Fibroblast of lung (primary cell): ENCODE data around the gene DRC3. TPM values are rescaled to one million over a fixed set of nuclear protein-coding genes. Genes with fewer than 3 reads are reported as not detected.

Experiments used
- DNase-seq, 2 donors: peaks; one replicate each; pipeline versions ENCODE4 v3.0.0 to v3.0.0-alpha.2; 2010; ENCODE audit warnings: low read depth in 2 of 2
- H2AFZ ChIP-seq: 2 replicates; pipeline ENCODE4 v1.5.1; 2012; ENCODE audit warnings: low read length, control low read depth, inconsistent platforms
- H3K27ac ChIP-seq: 2 replicates; pipeline ENCODE4 v1.5.1; 2011; ENCODE audit warnings: low read length, control low read depth; ENCODE audit not compliant: insufficient read depth
- H3K27me3 ChIP-seq: 2 replicates; pipeline ENCODE4 v1.5.1; 2011; ENCODE audit warnings: mild to moderate bottlenecking, low read length; ENCODE audit not compliant: control insufficient read depth, insufficient read depth
- H3K36me3 ChIP-seq: 2 replicates; pipeline ENCODE4 v1.5.1; 2011; ENCODE audit warnings: low read length; ENCODE audit not compliant: control insufficient read depth, insufficient read depth
- H3K4me1 ChIP-seq: 2 replicates; pipeline ENCODE4 v1.5.1; 2011; ENCODE audit warnings: low read length; ENCODE audit not compliant: control insufficient read depth, insufficient read depth; ENCODE audit errors: extremely low read depth
- H3K4me2 ChIP-seq: 2 replicates; pipeline ENCODE4 v1.5.1; 2011; ENCODE audit warnings: low read length, control low read depth; ENCODE audit not compliant: insufficient read depth; ENCODE audit errors: extremely low read depth
- H3K4me3 ChIP-seq, 4 experiments: fragments of 200-600 bp in 1 of 4; sonication (generic) in 1 of 4; replicated peaks in 1 of 4; 2 replicates each; pipeline ENCODE4 v1.5.1; 2011 to 2016; ENCODE audit warnings: low read length in 4 of 4, low read depth in 3 of 4, mild to moderate bottlenecking in 3 of 4, control low read depth in 2 of 4, inconsistent platforms in 1 of 4, mixed read lengths in 1 of 4; ENCODE audit not compliant: insufficient read depth in 1 of 4; ENCODE audit errors: control extremely low read depth in 1 of 4
- H3K79me2 ChIP-seq: 2 replicates; pipeline ENCODE4 v1.5.1; 2012; ENCODE audit warnings: mild to moderate bottlenecking, low read length, inconsistent platforms; ENCODE audit not compliant: control insufficient read depth, insufficient read depth
- H3K9ac ChIP-seq: 2 replicates; pipeline ENCODE4 v1.5.1; 2011; ENCODE audit warnings: mild to moderate bottlenecking, low read length, control low read depth; ENCODE audit not compliant: insufficient read depth
- H3K9me3 ChIP-seq: 2 replicates; pipeline ENCODE4 v1.5.1; 2012; ENCODE audit warnings: low read depth, low read length; ENCODE audit not compliant: control insufficient read depth, insufficient read depth
- H4K20me1 ChIP-seq: 2 replicates; pipeline ENCODE4 v1.5.1; 2011; ENCODE audit warnings: low read length; ENCODE audit not compliant: control insufficient read depth, insufficient read depth; ENCODE audit errors: extremely low read depth
- EZH2 ChIP-seq: IDR thresholded peaks from 2 replicates; pipeline ENCODE4 v1.5.1; 2012; ENCODE audit warnings: low read length, control low read depth, mild to moderate bottlenecking; ENCODE audit errors: missing control alignments
- polyA plus RNA-seq, 2 donors: library from polyadenylated mRNA; depleted of rRNA in 1 of 2; stranded (reverse) in 1 of 2; unstranded in 1 of 2; fragments of >200 nt; gene quantifications; 2 replicates each; pipeline ENCODE4 v1.2.1, GENCODE V29; 2011 to 2012; ENCODE audit warnings: missing spikeins in 1 of 2
- total RNA-seq: library from RNA; depleted of rRNA; stranded (reverse); fragments of >200 nt; gene quantifications from 2 replicates; pipeline ENCODE4 v1.2.1, GENCODE V29; 2014
- TF ChIP-seq, protein P1 (sequence below), 2 donors: IDR thresholded peaks in 1 of 2; conservative IDR thresholded peaks in 1 of 2; 1 replicate in 1 of 2; 2 replicates in 1 of 2; pipeline ENCODE4 v1.5.1; 2011 to 2012; ENCODE audit warnings: low read length in 2 of 2, control low read depth in 1 of 2, inconsistent platforms in 1 of 2, low read depth in 1 of 2, mild to moderate bottlenecking in 1 of 2

DRC3 gene
- total and polyA plus RNA-seq, 2 donors (not counting 1 experiment from before 2014, with no cell fraction given), result 0.33 to 0.37 TPM

DNA sequence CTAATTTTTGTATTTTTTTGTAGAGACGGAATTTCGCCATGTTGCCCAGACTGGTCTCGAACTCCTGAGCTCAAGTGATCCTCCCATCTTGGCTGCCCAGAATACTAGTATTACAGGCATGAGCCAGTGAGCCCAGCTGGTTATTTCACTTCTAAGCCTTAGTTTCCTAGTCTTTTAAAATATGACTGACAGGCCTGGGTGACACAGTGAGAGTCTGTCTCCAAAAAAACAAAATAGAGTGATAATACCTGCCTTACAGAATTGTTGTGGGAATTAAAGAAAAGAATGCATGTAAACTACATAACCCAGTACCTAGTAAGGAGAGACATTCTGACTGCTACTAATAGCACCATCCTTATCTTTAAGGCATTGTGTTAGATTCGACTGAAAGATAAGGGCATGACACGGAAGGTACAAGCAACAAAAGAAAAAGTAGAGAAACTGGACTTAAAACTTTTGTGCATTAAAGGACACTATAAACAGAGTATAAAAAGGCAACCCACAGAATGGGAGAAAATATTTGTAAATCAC, 12.1 kb upstream of the DRC3 start:
- Histone ChIP-seq H4K20me1 (no peaks in the 10 kb centered on the region), H3K4me1 (peaks cover 18% of the 10 kb centered on the region), H3K4me2 (peak overlapping the region; percentile 87), H3K36me3 (no peaks in the 10 kb centered on the region), H2AFZ (no peak overlapping the region), H3K9ac (no peak overlapping the region), H3K27ac (peak overlapping the region; percentile 69), H3K79me2 (peaks cover 71% of the 10 kb centered on the region), H3K4me3 (no peak overlapping the region), H3K27me3 (no peaks in the 10 kb centered on the region), H3K9me3 (no peaks in the 10 kb centered on the region)
- DNase-seq, result no peak
- TF ChIP-seq EZH2, result no peak
- TF ChIP-seq, protein P1, sequence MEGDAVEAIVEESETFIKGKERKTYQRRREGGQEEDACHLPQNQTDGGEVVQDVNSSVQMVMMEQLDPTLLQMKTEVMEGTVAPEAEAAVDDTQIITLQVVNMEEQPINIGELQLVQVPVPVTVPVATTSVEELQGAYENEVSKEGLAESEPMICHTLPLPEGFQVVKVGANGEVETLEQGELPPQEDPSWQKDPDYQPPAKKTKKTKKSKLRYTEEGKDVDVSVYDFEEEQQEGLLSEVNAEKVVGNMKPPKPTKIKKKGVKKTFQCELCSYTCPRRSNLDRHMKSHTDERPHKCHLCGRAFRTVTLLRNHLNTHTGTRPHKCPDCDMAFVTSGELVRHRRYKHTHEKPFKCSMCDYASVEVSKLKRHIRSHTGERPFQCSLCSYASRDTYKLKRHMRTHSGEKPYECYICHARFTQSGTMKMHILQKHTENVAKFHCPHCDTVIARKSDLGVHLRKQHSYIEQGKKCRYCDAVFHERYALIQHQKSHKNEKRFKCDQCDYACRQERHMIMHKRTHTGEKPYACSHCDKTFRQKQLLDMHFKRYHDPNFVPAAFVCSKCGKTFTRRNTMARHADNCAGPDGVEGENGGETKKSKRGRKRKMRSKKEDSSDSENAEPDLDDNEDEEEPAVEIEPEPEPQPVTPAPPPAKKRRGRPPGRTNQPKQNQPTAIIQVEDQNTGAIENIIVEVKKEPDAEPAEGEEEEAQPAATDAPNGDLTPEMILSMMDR (conservative IDR thresholded peaks at IDR 0.05 in 1 of 2, IDR thresholded peaks at IDR 0.05 in 1 of 2; ENCODE audit: low read depth in 1 of 2, low read length in 2 of 2), result no peak

DNA sequence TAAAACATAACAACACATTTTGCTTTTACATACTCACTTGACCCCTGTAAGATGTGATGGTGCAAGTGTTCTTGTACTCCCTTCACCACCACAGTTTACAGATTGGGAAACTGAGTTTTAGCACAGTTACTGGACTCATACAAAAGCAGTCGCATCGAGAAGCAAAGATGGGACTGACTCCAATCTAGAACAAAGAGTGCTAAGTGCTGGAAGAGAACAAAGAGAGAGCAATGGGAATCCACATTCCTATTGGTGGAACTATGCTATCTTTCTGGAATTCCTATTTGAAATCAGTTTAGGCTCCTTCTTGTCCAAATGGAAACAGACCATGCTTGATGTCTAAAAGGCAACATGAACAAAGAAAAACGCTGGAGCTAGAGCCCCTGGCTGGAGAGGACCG, 9.6 kb upstream of the DRC3 start:
- Histone ChIP-seq H3K9ac (no peak overlapping the region), H3K36me3 (no peaks in the 10 kb centered on the region), H2AFZ (no peak overlapping the region), H3K4me2 (no peak overlapping the region), H3K27me3 (no peaks in the 10 kb centered on the region), H3K9me3 (no peaks in the 10 kb centered on the region), H4K20me1 (no peaks in the 10 kb centered on the region), H3K27ac (no peak overlapping the region), H3K4me3 (no peak overlapping the region), H3K4me1 (peaks cover 13% of the 10 kb centered on the region), H3K79me2 (peaks cover 66% of the 10 kb centered on the region)
- DNase-seq, result no peak
- TF ChIP-seq, protein P1 (conservative IDR thresholded peaks at IDR 0.05 in 1 of 2, IDR thresholded peaks at IDR 0.05 in 1 of 2; ENCODE audit: low read depth in 1 of 2, low read length in 2 of 2), result no peak
- no peak for TF ChIP-seq EZH2

DNA sequence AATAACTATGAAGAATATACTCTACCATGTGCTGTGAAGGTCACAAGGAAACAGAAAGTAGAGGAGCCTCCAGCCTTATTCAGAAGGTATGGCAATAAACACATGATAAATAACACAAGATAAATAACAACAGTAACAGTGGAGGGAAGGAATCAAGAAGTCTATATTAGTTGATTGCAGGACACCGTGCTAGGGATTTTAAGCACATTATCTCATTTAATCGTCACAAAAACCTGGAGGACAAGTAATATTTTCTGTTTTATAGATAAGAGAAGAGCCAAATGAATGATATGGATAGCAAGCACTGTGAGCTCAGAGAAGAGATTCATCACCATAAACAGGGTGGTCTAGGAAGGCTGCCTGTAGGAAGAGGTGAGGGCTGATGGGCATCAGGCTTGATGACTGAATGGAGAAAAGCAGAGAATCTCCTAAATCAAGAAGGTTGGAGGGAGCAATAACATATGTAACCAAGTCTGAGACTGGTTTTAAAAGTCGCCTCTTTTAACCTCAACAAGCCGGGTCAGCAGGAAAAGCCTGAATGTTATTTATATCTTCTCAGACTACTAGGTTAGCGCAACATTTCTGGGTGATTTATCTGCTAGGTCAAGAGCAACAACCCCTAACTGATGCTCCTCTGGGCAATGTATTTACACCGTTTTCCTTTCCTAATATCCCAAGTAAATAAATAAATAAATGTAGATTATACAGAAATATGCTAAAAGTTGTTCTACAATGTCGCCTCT, 8.8 kb upstream of the DRC3 start:
- H3K4me3 ChIP-seq, result no peak overlapping the region
- H3K9ac ChIP-seq, result no peak overlapping the region
- H3K79me2 ChIP-seq, result peaks cover 67% of the 10 kb centered on the region
- no peak overlapping the region for H3K4me2 ChIP-seq
- TF ChIP-seq, protein P1 (conservative IDR thresholded peaks at IDR 0.05 in 1 of 2, IDR thresholded peaks at IDR 0.05 in 1 of 2; ENCODE audit: low read depth in 1 of 2, low read length in 2 of 2), result no peak
- TF ChIP-seq EZH2, result no peak
- H3K4me1 ChIP-seq, result peaks cover 5% of the 10 kb centered on the region
- no peak overlapping the region for H2AFZ ChIP-seq
- H3K9me3 ChIP-seq, result no peaks in the 10 kb centered on the region
- H4K20me1 ChIP-seq, result no peaks in the 10 kb centered on the region
- no peaks in the 10 kb centered on the region for H3K27me3 ChIP-seq
- DNase-seq, result no peak
- H3K36me3 ChIP-seq, result no peaks in the 10 kb centered on the region
- H3K27ac ChIP-seq, result no peak overlapping the region
